Panc1 (cell line): ENCODE measurements around the gene CEP164. TPM values are rescaled to one million over a fixed set of nuclear protein-coding genes. Genes with fewer than 3 reads are reported as not detected.

Experiments used
- ATAC-seq: fragments of 200-7000 bp; cut with Tn5 transposase; 2 replicates; pipeline ENCODE4 v1.9.1; 2020; ENCODE audit warnings: mild to moderate bottlenecking, moderate library complexity
- BruUV-seq: library from RNA; stranded (reverse); fragments of 400-500 nt; replicated peaks from 2 replicates; lab custom pipeline; 2021; lab: Mats Ljungman, UMichigan
- CTCF ChIA-PET: fragments of 300-600 bp; sonication (Branson Sonifier 250); formaldehyde crosslinking; loops from one replicate; lab custom pipeline; 2022; ENCODE audit warnings: antibody characterized with exemption; lab: Charles Lee
- POLR2A ChIA-PET: fragments of 300-600 bp; sonication (Branson Sonifier 250); formaldehyde crosslinking; loops from one replicate; lab custom pipeline; 2022; ENCODE audit warnings: antibody characterized with exemption; lab: Charles Lee
- DNase-seq: peaks from one replicate; pipeline ENCODE4 v3.0.0-alpha.2; 2010; ENCODE audit warnings: low read depth, low spot score
- H3K27ac ChIP-seq: 2 replicates; pipeline ENCODE4 v1.5.1; 2011; ENCODE audit warnings: mild to moderate bottlenecking, low read length, inconsistent platforms
- H3K27me3 ChIP-seq: fragments of 200-500 bp; sonication (Bioruptor generic); 2 replicates; pipeline ENCODE4 v1.6.0; 2014; ENCODE audit warnings: low read length, inconsistent platforms; ENCODE audit not compliant: control insufficient read depth, insufficient read depth
- H3K36me3 ChIP-seq: fragments of 200-500 bp; sonication (Bioruptor generic); 2 replicates; pipeline ENCODE4 v1.5.1; 2014; ENCODE audit warnings: inconsistent platforms, mild to moderate bottlenecking, low read length, moderate library complexity; ENCODE audit not compliant: control insufficient read depth, insufficient read depth
- H3K4me1 ChIP-seq: 2 replicates; pipeline ENCODE4 v1.5.1; 2011; ENCODE audit warnings: inconsistent platforms, mild to moderate bottlenecking, low read length, moderate library complexity; ENCODE audit not compliant: control insufficient read depth, insufficient read depth
- H3K4me3 ChIP-seq, 2 experiments: 2 replicates each; pipeline ENCODE4 v1.5.1; 2011 to 2012; ENCODE audit warnings: low read depth in 2 of 2, low read length in 2 of 2, mild to moderate bottlenecking in 2 of 2, inconsistent platforms in 1 of 2, moderate library complexity in 1 of 2
- H3K9me3 ChIP-seq: fragments of 200-500 bp; sonication (Bioruptor generic); 2 replicates; pipeline ENCODE4 v1.5.1; 2014; ENCODE audit warnings: low read depth, mild to moderate bottlenecking, inconsistent platforms, low read length, moderate library complexity; ENCODE audit not compliant: control insufficient read depth, insufficient read depth
- CTCF ChIP-seq: fragments of 450-650 bp; IDR thresholded peaks from 2 replicates; pipeline ENCODE4 v1.5.1; 2017; ENCODE audit warnings: mild to moderate bottlenecking
- POLR2AphosphoS5 ChIP-seq: IDR thresholded peaks from 2 replicates; pipeline ENCODE4 v1.6.1; 2012; ENCODE audit warnings: mild to moderate bottlenecking, low read depth, low read length, moderate library complexity
- REST ChIP-seq, 2 experiments: IDR thresholded peaks; 2 replicates each; pipeline ENCODE4 v1.6.1; 2011 to 2012; ENCODE audit warnings: low read depth in 2 of 2, control low read depth in 1 of 2, low read length in 1 of 2, mild to moderate bottlenecking in 1 of 2, moderate library complexity in 1 of 2; ENCODE audit not compliant: insufficient read depth in 1 of 2
- SIN3A ChIP-seq: IDR thresholded peaks from 2 replicates; pipeline ENCODE4 v1.6.1; 2012; ENCODE audit warnings: low read depth, mild to moderate bottlenecking, low read length, moderate library complexity, borderline replicate concordance; ENCODE audit not compliant: insufficient read depth
- TCF7L2 ChIP-seq: IDR thresholded peaks from 2 replicates; pipeline ENCODE4 v1.6.1; 2011; ENCODE audit warnings: mild to moderate bottlenecking, low read depth, low read length, inconsistent platforms
- in situ Hi-C: cut with HindIII; loops from 2 replicates; pipeline ENCODE4 v1.10.0; 2016; ENCODE audit warnings: low sequenced_read_pairs, low pct_unique_long_range_greater_than_20kb
- intact Hi-C: fragments of 100-400 bp; cut with micrococcal nuclease; formaldehyde crosslinking; loops from one replicate; pipeline ENCODE4 v1.10.0; 2022; ENCODE audit not compliant: unreplicated experiment
- total RNA-seq: library from RNA; stranded (reverse); gene quantifications from one replicate; pipeline ENCODE4 v1.2.1, GENCODE V29; 2021; ENCODE audit not compliant: unreplicated experiment

Gene CEP164
- total RNA-seq, 1 experiment from 2014 or later = 75.4 TPM

- Histone ChIP-seq H3K27me3 (no peaks in the 10 kb centered on the region), H3K4me3 (no peak overlapping the region), H3K9me3 (no peaks in the 10 kb centered on the region), H3K27ac (no peak overlapping the region), H3K4me1 (no peaks in the 10 kb centered on the region), H3K36me3 (peaks cover 8% of the 10 kb centered on the region)
- in situ Hi-C loops (no loop called here), intact Hi-C loops (no loop called here)
- CTCF ChIA-PET = interaction anchor here (0.7 kb wide), 1 partner anchor 19 kb away, joined by 3 read pairs; no protein-coding TSS in a partner anchor
- POLR2A ChIA-PET = no interaction called here
- no TSS peak for BruUV-seq
- DNase-seq (no peak), ATAC-seq (no peak)
- TF ChIP-seq SIN3A = no peak
- TF ChIP-seq POLR2AphosphoS5 = no peak
- TF ChIP-seq REST (IDR thresholded peaks at IDR 0.05; ENCODE audit: insufficient read depth in 1 of 2, low read depth in 2 of 2, low read length in 1 of 2) = no peak
- no peak for TF ChIP-seq TCF7L2
- TF ChIP-seq CTCF = no peak
Measured at GRCh38 chr11:117380676-117381075, 53.0 kb downstream of the CEP164 start.

- H3K4me3 ChIP-seq = no peak overlapping the region
- ATAC-seq (no peak), DNase-seq (no peak)
- peaks cover 8% of the 10 kb centered on the region for H3K36me3 ChIP-seq
- no peaks in the 10 kb centered on the region for H3K9me3 ChIP-seq
- intact Hi-C loops = no loop called here
- no peaks in the 10 kb centered on the region for H3K27me3 ChIP-seq
- BruUV-seq = TSS peak; percentile 19
- in situ Hi-C loops = no loop called here
- TF ChIP-seq REST (IDR thresholded peaks at IDR 0.05; ENCODE audit: insufficient read depth in 1 of 2, low read depth in 2 of 2, low read length in 1 of 2) (no peak), TCF7L2 (no peak), POLR2AphosphoS5 (no peak), SIN3A (no peak), CTCF (no peak)
- H3K4me1 ChIP-seq = no peaks in the 10 kb centered on the region
- ChIA-PET CTCF (no interaction called here), POLR2A (no interaction called here)
- H3K27ac ChIP-seq = no peak overlapping the region
Measured at GRCh38 chr11:117381481-117382387, 54.1 kb downstream of the CEP164 start.
